Measurements from ENCODE around the gene MARCHF10.

DNA sequence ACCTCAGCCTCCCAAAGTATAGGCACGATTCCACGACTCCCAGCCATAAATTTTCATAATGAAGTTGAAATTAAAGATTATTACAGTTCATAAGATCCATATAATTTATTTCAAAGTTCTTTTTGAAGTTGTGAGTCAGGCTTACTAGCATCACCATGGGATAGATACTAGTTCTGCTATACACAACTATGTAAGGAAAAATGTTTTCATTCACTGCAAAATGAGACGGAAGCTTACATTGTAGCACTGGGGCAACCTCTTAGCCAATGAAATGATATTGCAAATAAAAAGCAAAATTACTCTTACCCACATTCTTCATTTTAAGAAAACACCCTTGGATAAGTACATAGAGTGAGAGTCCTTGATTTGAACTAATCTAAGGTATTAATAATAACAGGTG is 18.8 kb upstream of the MARCHF10 start:
- TF ChIP-seq, protein P1, sequence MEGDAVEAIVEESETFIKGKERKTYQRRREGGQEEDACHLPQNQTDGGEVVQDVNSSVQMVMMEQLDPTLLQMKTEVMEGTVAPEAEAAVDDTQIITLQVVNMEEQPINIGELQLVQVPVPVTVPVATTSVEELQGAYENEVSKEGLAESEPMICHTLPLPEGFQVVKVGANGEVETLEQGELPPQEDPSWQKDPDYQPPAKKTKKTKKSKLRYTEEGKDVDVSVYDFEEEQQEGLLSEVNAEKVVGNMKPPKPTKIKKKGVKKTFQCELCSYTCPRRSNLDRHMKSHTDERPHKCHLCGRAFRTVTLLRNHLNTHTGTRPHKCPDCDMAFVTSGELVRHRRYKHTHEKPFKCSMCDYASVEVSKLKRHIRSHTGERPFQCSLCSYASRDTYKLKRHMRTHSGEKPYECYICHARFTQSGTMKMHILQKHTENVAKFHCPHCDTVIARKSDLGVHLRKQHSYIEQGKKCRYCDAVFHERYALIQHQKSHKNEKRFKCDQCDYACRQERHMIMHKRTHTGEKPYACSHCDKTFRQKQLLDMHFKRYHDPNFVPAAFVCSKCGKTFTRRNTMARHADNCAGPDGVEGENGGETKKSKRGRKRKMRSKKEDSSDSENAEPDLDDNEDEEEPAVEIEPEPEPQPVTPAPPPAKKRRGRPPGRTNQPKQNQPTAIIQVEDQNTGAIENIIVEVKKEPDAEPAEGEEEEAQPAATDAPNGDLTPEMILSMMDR (IDR thresholded peaks at IDR 0.05; ENCODE audit: low read depth, low read length): no peak
- TF ChIP-seq POLR2A (IDR thresholded peaks at IDR 0.05; ENCODE audit: extremely low read depth, insufficient read length): no peak
- TF ChIP-seq, protein P2, sequence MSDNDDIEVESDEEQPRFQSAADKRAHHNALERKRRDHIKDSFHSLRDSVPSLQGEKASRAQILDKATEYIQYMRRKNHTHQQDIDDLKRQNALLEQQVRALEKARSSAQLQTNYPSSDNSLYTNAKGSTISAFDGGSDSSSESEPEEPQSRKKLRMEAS (IDR thresholded peaks at IDR 0.05; ENCODE audit: low read depth, low read length): no peak

Measured in NB4 (cell line).